ENCODE data around the gene CST5.
A peak's percentile ranks its signal among the peaks of the same experiment; 100 is the strongest.
"Not testable (repeated sequence)": the region's sequence is repeated elsewhere in the genome, so short reads cannot be mapped to it uniquely, and the experiment has no call there.

The CST5 gene

DNA sequence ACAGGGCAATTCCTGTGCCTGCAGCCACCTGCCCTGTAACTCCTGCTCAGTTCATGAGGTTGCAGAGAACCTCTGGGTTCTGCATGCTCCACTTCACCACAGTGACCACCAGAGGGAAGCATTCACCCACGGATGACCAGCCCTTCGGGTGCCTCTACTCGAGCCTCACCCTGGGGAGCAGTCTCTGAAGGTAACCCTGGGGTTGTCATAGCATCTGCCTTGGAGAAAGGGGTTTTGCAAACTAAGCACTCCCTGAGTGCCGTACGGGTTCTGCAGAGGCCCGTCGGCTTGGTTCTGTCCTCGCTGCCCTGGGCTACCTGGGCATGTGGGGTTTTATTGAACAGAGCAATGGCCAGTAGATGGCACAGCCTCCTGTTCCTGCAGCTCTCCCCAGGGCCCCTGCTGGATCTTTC is 10.2 kb upstream of the CST5 start:
- peak; percentile 29 for DNase-seq (ENCODE audit: low read depth)

GRCh38 chr20:23887856-23888255 is 8.3 kb upstream of the CST5 start:
- no peak for DNase-seq (ENCODE audit: low read depth)

- no peak for DNase-seq (ENCODE audit: low read depth)
Measured at GRCh38 chr20:23884771-23885162, 5.2 kb upstream of the CST5 start.

DNA sequence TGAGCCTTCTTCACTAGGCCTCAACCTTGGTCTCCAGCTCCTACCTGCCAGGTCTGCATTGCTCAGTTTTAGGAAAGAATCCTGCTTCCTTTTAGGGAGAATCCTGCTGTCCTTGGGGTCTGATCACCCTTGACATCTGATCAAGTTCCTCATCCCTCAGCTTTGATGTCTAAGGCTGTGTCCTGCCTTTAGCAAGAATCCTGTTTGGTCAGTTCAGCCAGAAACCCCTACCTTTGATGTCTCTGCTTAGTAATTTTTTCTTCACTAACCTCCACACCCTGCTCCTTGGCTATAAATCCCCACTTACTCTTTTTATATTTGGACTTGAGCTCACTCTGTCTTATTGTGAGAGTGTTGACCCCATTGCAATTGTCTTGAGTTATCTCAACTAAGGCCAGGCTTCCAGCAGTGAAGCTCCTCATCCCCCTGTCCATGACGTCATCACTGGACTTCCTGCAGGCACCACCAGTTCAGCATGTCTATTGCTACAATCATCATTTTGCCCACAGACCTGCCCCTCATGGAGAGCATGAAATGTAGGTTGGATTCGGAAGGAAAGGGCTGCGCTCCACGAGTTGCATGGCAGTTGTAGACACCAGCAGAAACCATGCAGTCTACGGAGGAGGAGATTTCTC is 4.7 kb upstream of the CST5 start:
- no peak for DNase-seq (ENCODE audit: low read depth)

DNA sequence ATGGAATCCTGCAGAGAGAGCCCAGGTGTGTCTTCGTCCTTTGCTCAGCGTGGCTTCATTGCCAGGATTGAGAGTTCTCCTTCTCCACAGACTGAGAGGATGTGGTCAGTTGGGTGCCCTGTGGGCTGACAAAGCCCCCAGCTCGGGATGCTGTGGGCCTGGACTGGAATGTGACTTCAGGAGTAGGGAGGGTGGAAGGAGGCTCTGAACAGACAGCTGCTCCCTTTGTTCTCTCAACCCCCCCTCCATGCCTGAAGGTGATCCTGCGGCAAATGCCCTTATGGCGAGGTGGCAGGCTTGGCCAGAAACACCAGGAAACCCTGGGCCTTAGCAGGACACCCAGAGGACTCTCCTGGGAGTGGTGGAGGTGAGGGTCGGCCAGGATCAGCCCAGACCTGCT is 1.8 kb upstream of the CST5 start:
- no peak for DNase-seq (ENCODE audit: low read depth)

- no peak for DNase-seq (ENCODE audit: low read depth)
Measured at GRCh38 chr20:23880417-23880816, 869 bp upstream of the CST5 start.

GRCh38 chr20:23879811-23880374 is 345 bp upstream of the CST5 start:
- DNase-seq (ENCODE audit: low read depth), result no peak

DNA sequence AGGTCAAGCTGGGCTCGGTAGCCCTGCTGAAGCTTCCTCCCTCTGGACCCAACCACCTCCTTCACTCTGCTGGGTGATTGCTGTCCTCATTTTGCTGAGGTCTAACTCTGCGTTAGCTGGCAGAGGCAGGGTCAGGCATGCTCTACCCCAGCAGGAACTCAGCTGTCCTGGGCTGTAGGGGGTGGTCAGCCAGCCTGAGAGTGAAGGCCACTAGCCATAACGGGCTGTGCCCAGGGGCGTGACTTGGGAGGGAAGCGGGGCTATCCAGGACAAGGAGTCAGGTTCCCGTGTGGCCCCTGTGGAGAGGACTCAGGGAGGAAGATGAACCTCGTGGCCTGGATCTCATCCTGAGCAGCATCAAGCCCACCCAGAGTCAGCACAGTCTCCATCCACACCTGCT is 761 bp downstream of the CST5 start:
- no peak for DNase-seq (ENCODE audit: low read depth)

DNA sequence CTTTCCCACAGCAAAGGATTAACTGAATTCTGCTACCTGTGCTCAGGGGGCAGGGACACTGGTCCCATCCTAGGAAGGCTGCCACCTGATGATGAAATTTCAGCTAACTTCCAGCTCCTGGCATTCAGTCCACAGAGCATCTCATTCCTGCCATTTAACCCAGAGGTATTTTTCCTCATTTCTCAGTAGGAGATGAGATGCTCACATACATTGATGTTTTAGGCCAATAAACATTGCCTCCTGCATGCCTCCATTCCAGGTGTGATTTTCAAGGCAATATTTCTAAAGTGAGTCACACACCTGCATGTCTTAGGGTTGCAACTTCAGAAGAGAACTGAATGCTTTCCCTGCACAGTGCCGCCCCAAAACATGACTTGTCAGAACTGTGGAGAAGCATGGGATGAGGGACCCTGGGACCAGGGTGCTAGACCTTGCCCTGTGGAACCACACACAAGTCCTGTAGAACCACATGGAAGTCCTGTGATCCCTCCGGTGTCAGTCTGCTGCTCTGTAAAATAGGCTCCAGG is 1.5 kb downstream of the CST5 start:
- DNase-seq (ENCODE audit: low read depth), result not testable (repeated sequence)

DNA sequence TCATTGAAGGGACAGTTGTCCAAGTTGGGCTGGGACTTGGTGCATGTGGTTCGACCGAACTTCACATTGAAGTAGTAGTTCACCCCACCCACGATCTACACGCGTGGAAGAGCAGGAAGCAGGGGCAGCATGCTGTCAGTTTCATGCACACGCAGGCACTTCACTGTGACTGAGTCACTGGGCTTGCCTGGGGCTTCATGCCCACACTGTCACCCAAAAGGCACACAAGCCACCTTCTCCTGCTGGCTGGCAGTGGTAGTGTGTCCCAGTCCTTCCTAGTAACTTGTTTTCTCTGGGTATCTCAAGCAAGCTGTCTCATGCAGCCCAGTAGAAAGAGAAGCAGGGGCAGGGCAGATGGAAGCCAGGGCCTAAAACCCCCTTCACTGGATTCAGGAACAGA is 2.0 kb downstream of the CST5 start:
- no peak for DNase-seq (ENCODE audit: low read depth)

DNA sequence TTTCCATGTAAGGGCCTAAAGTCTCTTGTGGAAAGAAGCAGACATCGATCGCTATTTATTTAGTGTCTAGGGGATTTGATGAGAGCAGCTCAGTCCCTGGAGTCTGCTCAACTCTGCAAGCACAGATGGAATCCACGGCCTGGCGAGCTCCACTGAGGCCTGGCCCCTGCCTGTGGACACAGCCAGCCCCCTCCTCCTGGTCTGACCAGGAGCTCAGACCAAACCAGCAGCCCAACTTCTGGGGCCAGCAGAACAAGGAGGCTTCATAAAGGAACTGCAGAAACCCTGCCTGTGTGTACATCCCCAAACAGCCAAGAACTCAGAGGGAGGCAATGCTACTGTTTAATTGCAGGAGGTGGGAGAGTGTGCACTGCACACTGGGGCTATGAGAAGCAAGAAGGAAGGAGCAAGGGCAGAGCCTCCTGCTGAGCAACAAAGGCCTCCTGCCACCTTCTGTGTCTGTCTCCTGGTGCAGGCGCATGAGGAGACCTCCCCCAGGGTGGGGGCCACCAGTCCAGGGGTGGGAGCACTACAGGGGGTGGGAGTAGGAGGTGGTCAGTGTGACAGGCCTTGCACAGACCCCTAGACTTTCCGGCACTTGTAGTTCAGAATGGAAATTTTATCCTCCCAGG is 3.8 kb downstream of the CST5 start:
- no peak for DNase-seq (ENCODE audit: low read depth)

GRCh38 chr20:23874747-23875146 is 4.8 kb downstream of the CST5 start:
- DNase-seq (ENCODE audit: low read depth), result no peak

GRCh38 chr20:23873370-23874015 is 6.1 kb downstream of the CST5 start:
- no peak for DNase-seq (ENCODE audit: low read depth)

- no peak for DNase-seq (ENCODE audit: low read depth)
Measured at GRCh38 chr20:23872065-23872464, 7.5 kb downstream of the CST5 start.

DNA sequence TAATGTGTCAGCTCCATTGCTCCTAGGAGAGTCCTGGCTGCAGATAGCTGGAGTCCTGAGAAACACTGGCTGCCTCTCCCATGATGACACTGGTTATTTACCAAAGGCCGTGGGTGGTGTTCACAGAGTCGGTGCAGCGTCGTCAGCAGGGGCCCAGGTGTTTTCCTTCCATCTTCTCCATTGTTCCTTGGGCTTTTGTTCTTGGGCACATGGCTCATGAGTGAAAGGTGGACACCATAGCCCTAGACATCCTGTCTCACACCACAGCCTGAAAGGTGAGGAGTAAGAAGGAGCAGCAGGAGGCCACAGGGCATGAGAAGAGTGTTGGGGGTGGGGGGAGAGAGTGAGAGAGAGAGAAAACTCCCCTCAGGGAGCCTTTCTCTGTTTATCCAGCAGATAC is 9.1 kb downstream of the CST5 start:
- no peak for DNase-seq (ENCODE audit: low read depth)

DNA sequence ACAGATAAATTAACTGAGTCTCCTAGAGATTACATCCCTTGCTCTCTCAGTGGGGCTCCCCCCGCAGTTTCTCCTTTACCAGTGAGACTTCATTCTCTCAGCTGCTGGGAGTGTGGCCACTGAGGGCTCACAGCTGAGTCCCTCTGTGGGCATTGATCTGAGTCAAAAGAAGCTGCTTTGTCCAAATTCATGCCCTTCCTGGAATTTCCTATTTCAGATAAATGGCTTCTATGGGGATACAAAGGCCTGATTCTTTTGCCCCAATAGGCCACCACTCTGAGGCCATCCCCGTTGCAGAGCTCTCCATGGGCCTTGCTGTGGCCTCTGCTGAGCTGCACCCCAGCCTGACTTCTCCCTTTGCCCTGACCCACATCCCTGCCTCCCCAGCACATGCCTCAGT is 10.0 kb downstream of the CST5 start:
- DNase-seq (ENCODE audit: low read depth), result no peak

- DNase-seq (ENCODE audit: low read depth), result no peak
Measured at GRCh38 chr20:23868321-23868720, 11.2 kb downstream of the CST5 start.

- no peak for DNase-seq (ENCODE audit: low read depth)
Measured at GRCh38 chr20:23867152-23867776, 12.3 kb downstream of the CST5 start.

DNA sequence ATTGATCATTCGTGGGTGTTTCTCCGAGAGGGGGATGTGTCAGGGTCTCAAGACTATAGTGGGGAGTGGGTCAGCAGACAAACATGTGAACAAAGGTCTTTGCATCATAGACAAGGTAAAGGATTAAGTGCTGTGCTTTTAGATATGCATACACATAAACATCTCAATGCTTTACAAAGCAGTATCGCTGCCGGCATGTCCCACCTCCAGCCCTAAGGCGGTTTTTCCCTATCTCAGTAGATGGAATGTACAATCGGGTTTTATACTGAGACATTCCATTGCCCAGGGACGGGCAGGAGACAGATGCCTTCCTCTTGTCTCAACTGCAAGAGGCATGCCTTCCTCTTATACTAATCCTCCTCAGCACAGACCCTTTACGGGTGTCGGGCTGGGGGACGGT is 18.8 kb downstream of the CST5 start:
- not testable (repeated sequence) for DNase-seq (ENCODE audit: low read depth)

GRCh38 chr20:23857962-23858595 is 21.5 kb downstream of the CST5 start:
- no peak for DNase-seq (ENCODE audit: low read depth)

DNA sequence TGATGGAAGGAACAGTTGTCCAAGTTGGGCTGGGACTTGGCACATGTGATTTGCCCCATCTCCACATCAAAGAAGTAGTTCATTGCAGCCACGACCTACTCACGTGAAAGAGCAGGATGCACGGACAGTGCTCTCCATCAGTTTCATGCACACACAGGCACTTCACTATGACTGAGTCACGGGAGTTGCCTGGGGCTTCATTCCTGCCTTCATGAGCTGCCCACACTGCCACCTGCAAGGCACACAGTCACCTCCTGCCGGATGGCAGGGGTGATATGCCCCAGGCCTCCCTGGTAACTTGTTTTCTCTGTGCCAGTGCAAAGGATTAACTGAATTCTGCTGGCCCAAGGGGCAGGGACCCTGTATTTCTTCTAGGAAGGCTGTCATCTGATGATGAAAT is 22.8 kb downstream of the CST5 start:
- no peak for DNase-seq (ENCODE audit: low read depth)

- no peak for DNase-seq (ENCODE audit: low read depth)
Measured at GRCh38 chr20:23856226-23856625, 23.3 kb downstream of the CST5 start.
